H9 (cell line): ENCODE measurements around the gene EXOSC10. TPM values are rescaled to one million over a fixed set of nuclear protein-coding genes. Genes with fewer than 3 reads are reported as not detected.

Experiments used
- DNase-seq: peaks from one replicate; pipeline ENCODE4 v3.0.0-alpha.2; 2017
- H2AFZ ChIP-seq: one replicate; pipeline ENCODE4 v1.6.1; 2013; ENCODE audit warnings: mild to moderate bottlenecking, low read length, control low read depth, moderate library complexity
- H2AK5ac ChIP-seq: 2 replicates; pipeline ENCODE4 v1.6.1; 2013; ENCODE audit warnings: low read length, control low read depth, mixed read lengths; ENCODE audit not compliant: insufficient read length
- H2BK120ac ChIP-seq: one replicate; pipeline ENCODE4 v1.6.1; 2013; ENCODE audit warnings: low read depth, mild to moderate bottlenecking, low read length, control low read depth, inconsistent platforms; ENCODE audit not compliant: poor library complexity, severe bottlenecking
- H2BK12ac ChIP-seq: 2 replicates; pipeline ENCODE4 v1.6.1; 2013; ENCODE audit warnings: low read length, control low read depth, mixed read lengths, low read depth; ENCODE audit not compliant: insufficient read length
- H2BK15ac ChIP-seq: 2 replicates; pipeline ENCODE4 v1.6.1; 2013; ENCODE audit warnings: low read depth, low read length, control low read depth
- H2BK20ac ChIP-seq: one replicate; pipeline ENCODE4 v1.6.1; 2013; ENCODE audit warnings: low read depth, mild to moderate bottlenecking, low read length, control low read depth, inconsistent platforms; ENCODE audit not compliant: poor library complexity, severe bottlenecking
- H2BK5ac ChIP-seq: 2 replicates; pipeline ENCODE4 v1.6.1; 2013; ENCODE audit warnings: low read length, control low read depth, mixed read lengths; ENCODE audit not compliant: insufficient read length
- H3K14ac ChIP-seq: 2 replicates; pipeline ENCODE4 v1.6.1; 2013; ENCODE audit warnings: low read length, control low read depth; ENCODE audit not compliant: insufficient read depth
- H3K18ac ChIP-seq: 2 replicates; pipeline ENCODE4 v1.6.1; 2013; ENCODE audit warnings: low read depth, mild to moderate bottlenecking, mixed read lengths, low read length, control low read depth; ENCODE audit not compliant: insufficient read length
- H3K23ac ChIP-seq: 2 replicates; pipeline ENCODE4 v1.6.1; 2013; ENCODE audit warnings: low read length, control low read depth, mixed read lengths, low read depth; ENCODE audit not compliant: insufficient read length
- H3K23me2 ChIP-seq: 2 replicates; pipeline ENCODE4 v1.6.1; 2013; ENCODE audit warnings: low read depth, mild to moderate bottlenecking, mixed read lengths, low read length, control low read depth; ENCODE audit not compliant: insufficient read length, poor library complexity, severe bottlenecking
- H3K27ac ChIP-seq: 2 replicates; pipeline ENCODE4 v1.5.1; 2013; ENCODE audit warnings: low read length, control low read depth, mixed read lengths, low read depth; ENCODE audit not compliant: insufficient read length
- H3K27me3 ChIP-seq: 2 replicates; pipeline ENCODE4 v1.6.1; 2013; ENCODE audit warnings: low read length, control low read depth, inconsistent platforms; ENCODE audit not compliant: insufficient read depth
- H3K4ac ChIP-seq: 2 replicates; pipeline ENCODE4 v1.6.1; 2013; ENCODE audit warnings: low read depth, mild to moderate bottlenecking, control low read depth, inconsistent platforms, low read length, moderate library complexity
- H3K4me1 ChIP-seq: 2 replicates; pipeline ENCODE4 v1.6.1; 2013; ENCODE audit warnings: low read length, control low read depth, inconsistent platforms; ENCODE audit not compliant: insufficient read depth
- H3K4me2 ChIP-seq: 2 replicates; pipeline ENCODE4 v1.6.1; 2013; ENCODE audit warnings: low read length, control low read depth, mixed read lengths; ENCODE audit not compliant: insufficient read length, insufficient read depth
- H3K56ac ChIP-seq: 2 replicates; pipeline ENCODE4 v1.6.1; 2013; ENCODE audit warnings: low read depth, mild to moderate bottlenecking, mixed read lengths, low read length, control low read depth; ENCODE audit not compliant: insufficient read length
- H3K79me1 ChIP-seq: 2 replicates; pipeline ENCODE4 v1.6.1; 2013; ENCODE audit warnings: low read depth, mild to moderate bottlenecking, moderate library complexity, low read length, control low read depth, inconsistent platforms; ENCODE audit not compliant: insufficient read depth, poor library complexity, severe bottlenecking
- H3K79me2 ChIP-seq: 2 replicates; pipeline ENCODE4 v1.6.1; 2013; ENCODE audit warnings: low read length, control low read depth, inconsistent platforms; ENCODE audit not compliant: insufficient read depth
- H3K9ac ChIP-seq: 2 replicates; pipeline ENCODE4 v1.6.1; 2013; ENCODE audit warnings: low read length, control low read depth, mixed read lengths; ENCODE audit not compliant: insufficient read length; ENCODE audit errors: extremely low read depth
- H3K9me3 ChIP-seq: one replicate; pipeline ENCODE4 v1.6.1; 2013; ENCODE audit warnings: low read depth, low read length, inconsistent platforms; ENCODE audit not compliant: control insufficient read depth
- H3T11ph ChIP-seq: one replicate; pipeline ENCODE4 v1.6.1; 2013; ENCODE audit warnings: mild to moderate bottlenecking, low read length, control low read depth, inconsistent platforms
- H4K20me1 ChIP-seq: one replicate; pipeline ENCODE4 v1.6.1; 2013; ENCODE audit not compliant: control insufficient read depth, insufficient read length, insufficient read depth
- H4K5ac ChIP-seq: 2 replicates; pipeline ENCODE4 v1.6.1; 2013; ENCODE audit warnings: low read depth, mild to moderate bottlenecking, mixed read lengths, low read length, control low read depth; ENCODE audit not compliant: insufficient read length
- H4K8ac ChIP-seq: replicated peaks from 2 replicates; pipeline ENCODE4 v1.6.1; 2013; ENCODE audit warnings: low read length, control low read depth, mixed read lengths, low read depth; ENCODE audit not compliant: insufficient read length
- H4K91ac ChIP-seq: 2 replicates; pipeline ENCODE4 v1.6.1; 2013; ENCODE audit warnings: low read depth, mild to moderate bottlenecking, moderate library complexity, mixed read lengths, low read length, control low read depth; ENCODE audit not compliant: insufficient read length
- H3K27ac Mint-ChIP-seq, 3 experiments: 2 replicates in 2 of 3; 3 replicates in 1 of 3; pipeline ENCODE4 v1.8.0; 2020 to 2021; ENCODE audit warnings: mixed read lengths in 3 of 3, mild to moderate bottlenecking in 1 of 3, moderate library complexity in 1 of 3
- H3K27me3 Mint-ChIP-seq: 2 replicates; pipeline ENCODE4 v1.8.0; 2021; ENCODE audit warnings: low read depth, mild to moderate bottlenecking, moderate library complexity, mixed read lengths
- H3K36me3 Mint-ChIP-seq, 3 experiments: 2 replicates in 2 of 3; 3 replicates in 1 of 3; pipeline ENCODE4 v1.8.0; 2020 to 2021; ENCODE audit warnings: low read depth in 3 of 3, mixed read lengths in 3 of 3; ENCODE audit not compliant: insufficient read depth in 1 of 3
- H3K4me1 Mint-ChIP-seq, 2 experiments: 2 replicates each; pipeline ENCODE4 v1.8.0; 2020; ENCODE audit warnings: mixed read lengths in 2 of 2
- H3K4me3 Mint-ChIP-seq, 2 experiments: 2 replicates in 1 of 2; 3 replicates in 1 of 2; pipeline ENCODE4 v1.8.0; 2020 to 2021; ENCODE audit warnings: mild to moderate bottlenecking in 2 of 2, mixed read lengths in 2 of 2, moderate library complexity in 1 of 2
- H3K9me3 Mint-ChIP-seq, 2 experiments: 2 replicates in 1 of 2; 3 replicates in 1 of 2; pipeline ENCODE4 v1.8.0; 2020; ENCODE audit warnings: mild to moderate bottlenecking in 2 of 2, mixed read lengths in 2 of 2, moderate library complexity in 1 of 2
- CTCF ChIP-seq: fragments of 200-600 bp; sonication (generic); conservative IDR thresholded peaks from 3 replicates; pipeline ENCODE4 v1.8.0; 2021; ENCODE audit warnings: antibody characterized with exemption, mild to moderate bottlenecking
- WGBS: extraction: QIAGEN DNeasy Blood & Tissue Kit; methylation state at CpG from one replicate; pipeline ENCODE4 v1.1.7; 2013; ENCODE audit warnings: missing lambda C conversion rate, low lambda C conversion rate, mixed read lengths; ENCODE audit not compliant: insufficient read length; ENCODE audit errors: extremely low coverage; 5-methylcytosine and 5-hydroxymethylcytosine counted together
- total RNA-seq: library from RNA; stranded (reverse); gene quantifications from 2 replicates; pipeline ENCODE4 v1.2.1, GENCODE V29; 2021

EXOSC10 gene
- total RNA-seq, 1 experiment from 2014 or later, result 83.4 TPM

DNA sequence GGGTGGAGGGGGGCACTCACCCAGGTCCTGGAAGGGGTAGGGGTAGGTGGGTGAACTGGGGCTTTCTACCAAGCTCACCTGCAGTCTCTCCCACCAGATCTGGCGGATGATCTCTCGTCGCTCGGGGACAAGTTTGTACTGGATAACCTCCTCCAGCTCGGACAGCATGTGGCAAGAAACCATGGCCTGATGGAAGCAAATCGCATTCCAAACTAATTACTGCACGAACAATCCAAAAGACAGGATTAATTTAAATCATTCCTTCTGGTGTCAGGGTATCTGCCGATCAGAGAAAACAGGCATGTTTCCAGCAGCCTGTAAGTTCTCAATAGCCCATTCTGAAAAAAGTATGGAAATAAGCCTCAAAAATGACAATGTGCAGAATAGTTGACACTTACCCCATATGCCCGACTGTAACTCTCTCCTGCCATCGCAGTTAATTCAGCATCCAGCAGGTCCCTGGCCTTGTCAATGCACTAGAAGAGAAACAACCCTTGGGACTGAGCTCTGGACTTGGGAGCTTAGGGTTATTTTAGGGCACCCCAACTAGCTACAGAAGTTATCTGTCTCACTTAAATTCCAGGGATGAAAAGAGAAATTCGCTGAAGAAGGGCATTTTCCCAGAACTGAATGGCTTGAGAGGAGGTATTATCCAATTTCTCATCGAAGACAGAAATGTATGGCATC lies 45.0 kb upstream of the EXOSC10 start:
- H2BK20ac ChIP-seq, result no peak overlapping the region
- no peaks in the 10 kb centered on the region for H3K27me3 ChIP-seq
- no peak overlapping the region for H3K14ac ChIP-seq
- Mint-ChIP-seq H3K27me3 (no peaks in the 10 kb centered on the region), H3K9me3 (no peaks in the 10 kb centered on the region), H3K27ac (no peak overlapping the region), H3K4me1 (peaks cover 11 to 14% of the 10 kb centered on the region in 2 experiments), H3K36me3 (peaks cover 27 to 68% (median 44%) of the 10 kb centered on the region in 3 experiments; a peak in 6 of 7 replicates), H3K4me3 (no peak overlapping the region)
- no peak overlapping the region for H3K23ac ChIP-seq
- H3K18ac ChIP-seq, result no peak overlapping the region
- no peak overlapping the region for H3K56ac ChIP-seq
- no peaks in the 10 kb centered on the region for H3K9me3 ChIP-seq
- no peak overlapping the region for H4K8ac ChIP-seq
- H4K91ac ChIP-seq, result no peak overlapping the region
- H2BK15ac ChIP-seq, result no peak overlapping the region
- no peaks in the 10 kb centered on the region for H3K79me1 ChIP-seq
- H3K27ac ChIP-seq, result no peak overlapping the region
- H4K5ac ChIP-seq, result no peak overlapping the region
- H3K4ac ChIP-seq, result no peak overlapping the region
- H2AK5ac ChIP-seq, result no peak overlapping the region
- H3T11ph ChIP-seq, result no peak overlapping the region
- H3K4me2 ChIP-seq, result no peak overlapping the region
- DNase-seq, result no peak
- no peak overlapping the region for H2AFZ ChIP-seq
- H3K79me2 ChIP-seq, result no peaks in the 10 kb centered on the region
- no CpG with 5 or more reads among the region's 12 CpGs for WGBS
- no peak overlapping the region for H3K9ac ChIP-seq
- no peak for TF ChIP-seq CTCF
- no peak overlapping the region for H2BK5ac ChIP-seq
- H2BK120ac ChIP-seq, result no peak overlapping the region
- H2BK12ac ChIP-seq, result no peak overlapping the region
- 0 out of 2 replicates have a peak, but pooled peaks cover 3% of the 10 kb centered on the region for H3K4me1 ChIP-seq
- no peaks in the 10 kb centered on the region for H3K23me2 ChIP-seq
- no peaks in the 10 kb centered on the region for H4K20me1 ChIP-seq
